HEK293 (cell line): ENCODE measurements around the gene ESCO1.

Experiments
- REST ChIP-seq: fragments of 450-650 bp; formaldehyde crosslinking; IDR thresholded peaks from 2 replicates; pipeline ENCODE4 v1.5.1; 2016; ENCODE audit warnings: missing biosample characterization, missing genetic modification characterization
- TSHZ1 ChIP-seq: fragments of 450-650 bp; formaldehyde crosslinking; IDR thresholded peaks from 2 replicates; pipeline ENCODE4 v1.5.1; 2016; ENCODE audit warnings: missing biosample characterization, missing genetic modification characterization, borderline replicate concordance
- ZBTB21 ChIP-seq: fragments of 450-650 bp; formaldehyde crosslinking; IDR thresholded peaks from 2 replicates; pipeline ENCODE4 v1.5.1; 2017; ENCODE audit warnings: missing biosample characterization, missing genetic modification characterization
- ZBTB48 ChIP-seq: fragments of 450-650 bp; formaldehyde crosslinking; IDR thresholded peaks from 2 replicates; pipeline ENCODE4 v1.5.1; 2016; ENCODE audit warnings: missing biosample characterization, missing genetic modification characterization
- ZBTB6 ChIP-seq: fragments of 450-650 bp; formaldehyde crosslinking; IDR thresholded peaks from 2 replicates; pipeline ENCODE4 v1.5.1; 2017; ENCODE audit warnings: missing biosample characterization, missing genetic modification characterization
- ZNF10 ChIP-seq: fragments of 450-650 bp; formaldehyde crosslinking; IDR thresholded peaks from 2 replicates; pipeline ENCODE4 v1.5.1; 2017; ENCODE audit warnings: missing biosample characterization, missing genetic modification characterization
- ZNF341 ChIP-seq: fragments of 450-650 bp; formaldehyde crosslinking; IDR thresholded peaks from 2 replicates; pipeline ENCODE4; 2016; ENCODE audit warnings: low read depth, missing biosample characterization, missing genetic modification characterization
- ZNF571 ChIP-seq: fragments of 450-650 bp; formaldehyde crosslinking; IDR thresholded peaks from 2 replicates; pipeline ENCODE4 v1.5.0; 2017; ENCODE audit warnings: missing biosample characterization, missing genetic modification characterization
- ZNF707 ChIP-seq: fragments of 450-650 bp; formaldehyde crosslinking; IDR thresholded peaks from 2 replicates; pipeline ENCODE4 v1.5.1; 2016; ENCODE audit warnings: missing biosample characterization, missing genetic modification characterization
- TF ChIP-seq, protein P1 (sequence below): fragments of 450-650 bp; formaldehyde crosslinking; IDR thresholded peaks from 2 replicates; pipeline ENCODE4 v1.5.1; 2016; ENCODE audit warnings: missing biosample characterization, missing genetic modification characterization

DNA sequence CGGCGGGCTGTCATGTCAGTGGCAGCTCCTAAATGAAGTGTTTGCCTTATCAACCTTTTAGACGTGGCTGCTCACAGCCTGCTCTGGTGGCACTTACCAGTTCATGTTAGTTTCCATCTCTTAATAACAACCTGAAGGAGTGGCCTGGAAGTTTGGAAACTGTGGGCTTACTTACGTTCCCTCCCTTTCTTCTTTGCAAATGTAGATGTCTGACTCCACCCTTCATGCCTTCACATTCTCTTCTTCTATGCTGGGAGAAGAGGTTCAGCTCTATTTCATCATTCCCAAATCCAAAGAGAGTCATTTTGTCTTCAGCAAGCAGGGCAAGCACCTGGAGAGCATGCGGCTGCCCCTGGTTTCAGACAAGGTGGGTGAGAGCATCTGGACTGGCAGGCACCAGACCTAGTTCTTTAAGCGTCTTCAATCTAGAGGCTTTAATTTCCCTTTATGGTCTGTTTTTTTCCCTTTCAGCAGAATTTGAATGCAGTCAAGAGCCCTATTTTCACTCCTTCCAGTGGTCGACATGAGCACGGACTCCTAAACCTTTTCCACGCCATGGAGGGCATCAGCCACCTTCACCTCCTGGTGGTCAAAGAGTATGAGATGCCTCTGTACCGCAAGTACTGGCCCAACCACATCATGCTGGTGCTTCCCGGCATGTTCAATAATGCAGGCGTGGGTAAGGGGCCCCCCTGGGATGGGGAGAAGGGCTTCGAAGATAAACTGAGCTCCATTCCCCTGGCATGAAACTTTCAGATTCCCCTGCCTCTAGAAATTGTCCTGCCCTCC, 92.4 kb downstream of the ESCO1 start:
- TF ChIP-seq, protein P1, sequence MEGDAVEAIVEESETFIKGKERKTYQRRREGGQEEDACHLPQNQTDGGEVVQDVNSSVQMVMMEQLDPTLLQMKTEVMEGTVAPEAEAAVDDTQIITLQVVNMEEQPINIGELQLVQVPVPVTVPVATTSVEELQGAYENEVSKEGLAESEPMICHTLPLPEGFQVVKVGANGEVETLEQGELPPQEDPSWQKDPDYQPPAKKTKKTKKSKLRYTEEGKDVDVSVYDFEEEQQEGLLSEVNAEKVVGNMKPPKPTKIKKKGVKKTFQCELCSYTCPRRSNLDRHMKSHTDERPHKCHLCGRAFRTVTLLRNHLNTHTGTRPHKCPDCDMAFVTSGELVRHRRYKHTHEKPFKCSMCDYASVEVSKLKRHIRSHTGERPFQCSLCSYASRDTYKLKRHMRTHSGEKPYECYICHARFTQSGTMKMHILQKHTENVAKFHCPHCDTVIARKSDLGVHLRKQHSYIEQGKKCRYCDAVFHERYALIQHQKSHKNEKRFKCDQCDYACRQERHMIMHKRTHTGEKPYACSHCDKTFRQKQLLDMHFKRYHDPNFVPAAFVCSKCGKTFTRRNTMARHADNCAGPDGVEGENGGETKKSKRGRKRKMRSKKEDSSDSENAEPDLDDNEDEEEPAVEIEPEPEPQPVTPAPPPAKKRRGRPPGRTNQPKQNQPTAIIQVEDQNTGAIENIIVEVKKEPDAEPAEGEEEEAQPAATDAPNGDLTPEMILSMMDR (tag by site-specific recombination) = no peak
- TF ChIP-seq ZBTB48 = no peak
- no peak for TF ChIP-seq TSHZ1 (tag by site-specific recombination)
- TF ChIP-seq ZBTB6 (tag by site-specific recombination) = no peak
- TF ChIP-seq ZNF341 (tag by site-specific recombination) = no peak
- no peak for TF ChIP-seq ZNF571 (tag by site-specific recombination)
- no peak for TF ChIP-seq ZNF10
- no peak for TF ChIP-seq ZNF707 (tag by site-specific recombination)
- TF ChIP-seq ZBTB21 (tag by site-specific recombination) = no peak
- no peak for TF ChIP-seq REST (tag by site-specific recombination)
